Activated T-helper 17 cell treated with anti-CD3 and anti-CD28 coated beads, Interleukin-2, amount 50 U/mL, for 72 hours (primary cell): Measurements from ENCODE around the gene RNF168. TPM values are rescaled to one million over a fixed set of nuclear protein-coding genes. Genes with fewer than 3 reads are reported as not detected.
"Not testable (repeated sequence)": the region's sequence is repeated elsewhere in the genome, so short reads cannot be mapped to it uniquely, and the experiment has no call there.

Experiments
- ATAC-seq: fragments of 150-1000 bp; cut with Tn5 transposase; replicated peaks from 2 replicates; pipeline ENCODE4 v1.10.0; 2021; ENCODE audit warnings: mild to moderate bottlenecking, moderate library complexity
- H3K27ac Mint-ChIP-seq: one replicate; pipeline ENCODE4 v1.8.0; 2022; ENCODE audit warnings: mixed read lengths
- H3K27me3 Mint-ChIP-seq: one replicate; pipeline ENCODE4 v1.8.0; 2022; ENCODE audit warnings: mixed read lengths
- H3K36me3 Mint-ChIP-seq: one replicate; pipeline ENCODE4 v1.8.0; 2022; ENCODE audit warnings: low read depth, mild to moderate bottlenecking, mixed read lengths
- H3K4me1 Mint-ChIP-seq: one replicate; pipeline ENCODE4 v1.8.0; 2022; ENCODE audit warnings: mixed read lengths
- H3K4me3 Mint-ChIP-seq: one replicate; pipeline ENCODE4 v1.8.0; 2022; ENCODE audit warnings: mild to moderate bottlenecking, mixed read lengths
- H3K9me3 Mint-ChIP-seq: one replicate; pipeline ENCODE4 v1.8.0; 2022; ENCODE audit warnings: mixed read lengths
- total RNA-seq, 2 donors: library from RNA; stranded (reverse); gene quantifications; one replicate each; pipeline ENCODE4 v1.2.3, GENCODE V29; 2022

RNF168 gene
- total RNA-seq, 2 donors from 2014 or later = 16.6 to 24.7 TPM

GRCh38 chr3:196463804-196464203, 39.8 kb downstream of the RNF168 start:
- Mint-ChIP-seq H3K27ac (no peak overlapping the region), H3K9me3 (peaks cover 8% of the 10 kb centered on the region), H3K36me3 (peaks cover 22% of the 10 kb centered on the region), H3K4me3 (no peak overlapping the region), H3K4me1 (peaks cover 25% of the 10 kb centered on the region), H3K27me3 (no peaks in the 10 kb centered on the region)
- ATAC-seq = no peak

- no peak for ATAC-seq
- Mint-ChIP-seq H3K4me1 (peaks cover 25% of the 10 kb centered on the region), H3K4me3 (no peak overlapping the region), H3K9me3 (peaks cover 8% of the 10 kb centered on the region), H3K36me3 (peaks cover 18% of the 10 kb centered on the region), H3K27ac (no peak overlapping the region), H3K27me3 (no peaks in the 10 kb centered on the region)
Observed at GRCh38 chr3:196463478-196463756, 40.2 kb downstream of the RNF168 start.

DNA sequence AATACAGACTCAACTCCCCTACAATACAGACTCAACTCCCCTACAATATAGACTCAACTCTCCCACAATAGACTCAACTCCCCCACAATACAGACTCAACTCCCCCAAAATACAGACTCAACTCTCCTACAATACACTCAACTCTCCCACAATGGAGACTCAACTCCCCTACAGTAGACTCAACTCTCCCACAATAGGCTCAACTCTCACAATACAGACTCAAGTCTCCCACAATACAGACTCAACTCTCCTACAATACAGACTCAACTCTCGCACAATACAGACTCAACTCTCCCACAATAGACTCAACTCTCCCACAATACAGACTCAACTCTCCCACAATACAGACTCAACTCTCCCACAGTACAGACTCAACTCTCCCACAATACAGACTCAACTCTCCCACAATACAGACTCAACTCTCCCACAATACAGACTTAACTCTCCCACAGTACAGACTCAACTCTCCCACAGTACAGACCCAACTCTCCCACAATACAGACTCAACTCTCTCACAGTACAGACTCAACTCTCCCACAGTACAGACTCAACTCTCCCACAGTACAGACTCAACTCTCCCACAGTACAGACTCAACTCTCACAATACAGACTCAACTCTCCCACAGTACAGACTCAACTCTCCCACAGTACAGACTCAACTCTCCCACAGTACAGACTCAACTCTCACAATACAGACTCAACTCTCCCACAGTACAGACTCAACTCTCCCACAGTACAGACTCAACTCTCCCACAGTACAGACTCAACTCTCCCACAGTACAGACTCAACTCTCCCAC, 40.7 kb downstream of the RNF168 start:
- H3K27ac Mint-ChIP-seq = peak overlapping the region; percentile 13
- H3K27me3 Mint-ChIP-seq, H3K9me3 Mint-ChIP-seq, H3K4me3 Mint-ChIP-seq: not testable (repeated sequence)
- peaks cover 13% of the 10 kb centered on the region for H3K36me3 Mint-ChIP-seq
- peaks cover 25% of the 10 kb centered on the region for H3K4me1 Mint-ChIP-seq
- peak; percentile 48 for ATAC-seq

- Mint-ChIP-seq H3K4me3 (no peak overlapping the region), H3K36me3 (peaks cover 5% of the 10 kb centered on the region), H3K27me3 (no peaks in the 10 kb centered on the region), H3K27ac (no peak overlapping the region), H3K9me3 (peaks cover 8% of the 10 kb centered on the region), H3K4me1 (peaks cover 21% of the 10 kb centered on the region)
- ATAC-seq = no peak
Observed at GRCh38 chr3:196458063-196458462, 45.5 kb downstream of the RNF168 start.

GRCh38 chr3:196457470-196457869, 46.1 kb downstream of the RNF168 start:
- H3K4me3 Mint-ChIP-seq, H3K27me3 Mint-ChIP-seq, H3K9me3 Mint-ChIP-seq, H3K36me3 Mint-ChIP-seq, H3K27ac Mint-ChIP-seq, ATAC-seq: not testable (repeated sequence)
- H3K4me1 Mint-ChIP-seq = peaks cover 17% of the 10 kb centered on the region

DNA sequence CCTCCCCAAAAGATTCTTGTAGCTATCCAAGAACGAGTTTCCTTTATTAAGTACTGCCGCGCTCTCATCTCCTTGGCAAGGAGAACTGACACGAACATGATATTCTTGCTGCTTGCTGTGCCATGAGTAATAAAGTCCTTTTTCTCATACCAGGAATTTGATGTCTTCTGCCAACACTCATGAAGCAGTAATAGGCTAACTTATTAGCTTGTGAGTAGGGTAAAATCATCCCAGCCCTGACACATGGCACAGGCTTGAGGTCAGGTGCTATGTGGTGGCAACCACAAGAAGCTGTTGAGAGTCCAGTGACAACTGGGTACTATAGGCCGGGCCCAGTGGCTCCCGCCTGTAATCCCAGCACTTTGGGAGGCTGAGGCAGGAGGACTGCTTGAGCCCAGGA, 48.6 kb downstream of the RNF168 start:
- H3K4me3 Mint-ChIP-seq = no peak overlapping the region
- no peaks in the 10 kb centered on the region for H3K27me3 Mint-ChIP-seq
- H3K4me1 Mint-ChIP-seq = no peaks in the 10 kb centered on the region
- no peaks in the 10 kb centered on the region for H3K36me3 Mint-ChIP-seq
- no peaks in the 10 kb centered on the region for H3K9me3 Mint-ChIP-seq
- no peak overlapping the region for H3K27ac Mint-ChIP-seq
- ATAC-seq = peak; percentile 50

DNA sequence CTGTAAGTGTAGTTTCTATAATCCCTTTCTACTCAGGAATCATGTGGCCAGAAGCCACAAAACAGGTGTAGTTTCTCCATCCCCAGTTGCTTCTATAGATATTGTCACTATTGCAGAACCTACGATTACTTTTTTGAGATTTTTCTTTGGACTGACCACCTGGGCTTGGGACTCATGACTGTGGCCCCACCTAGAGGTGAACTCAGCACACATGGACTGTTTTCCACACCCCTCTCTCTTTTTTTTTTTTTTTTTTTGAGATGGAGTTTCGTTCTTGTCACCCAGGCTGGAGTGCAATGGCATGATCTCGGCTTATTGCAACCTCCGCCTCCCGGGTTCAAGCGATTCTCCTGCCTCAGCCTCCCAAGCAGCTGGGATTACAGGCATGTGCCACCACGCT, 58.2 kb downstream of the RNF168 start:
- peaks cover 11% of the 10 kb centered on the region for H3K4me1 Mint-ChIP-seq
- H3K27me3 Mint-ChIP-seq, H3K9me3 Mint-ChIP-seq, H3K36me3 Mint-ChIP-seq, ATAC-seq, H3K4me3 Mint-ChIP-seq, H3K27ac Mint-ChIP-seq: not testable (repeated sequence)

- no peak for ATAC-seq
- Mint-ChIP-seq H3K4me1 (peaks cover 11% of the 10 kb centered on the region), H3K4me3 (no peak overlapping the region), H3K9me3 (no peaks in the 10 kb centered on the region), H3K27me3 (no peaks in the 10 kb centered on the region), H3K27ac (no peak overlapping the region), H3K36me3 (no peaks in the 10 kb centered on the region)
Observed at GRCh38 chr3:196444500-196444894, 59.1 kb downstream of the RNF168 start.

DNA sequence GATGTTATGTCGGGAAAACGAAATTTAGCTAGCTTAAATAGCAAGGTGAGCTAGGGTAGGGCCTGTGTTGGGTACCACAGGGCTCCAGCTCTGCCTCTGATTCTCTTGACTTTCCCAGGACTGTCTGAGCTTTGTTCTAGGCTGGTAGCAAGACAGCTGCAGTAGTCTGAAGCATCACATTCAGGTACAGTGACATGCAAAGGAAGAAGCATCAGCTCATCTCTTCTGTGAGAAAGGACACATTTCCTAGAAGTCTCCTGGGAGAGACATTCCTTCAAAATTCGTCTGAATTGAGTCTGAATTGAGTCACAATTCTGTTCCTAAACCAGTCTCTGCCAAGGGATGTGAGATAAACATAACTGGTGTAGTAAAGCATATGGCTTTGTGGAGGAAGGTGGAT, 62.9 kb downstream of the RNF168 start:
- ATAC-seq = peak; percentile 18
- Mint-ChIP-seq H3K9me3 (no peaks in the 10 kb centered on the region), H3K27me3 (no peaks in the 10 kb centered on the region), H3K27ac (no peak overlapping the region), H3K4me1 (peaks cover 11% of the 10 kb centered on the region), H3K4me3 (no peak overlapping the region), H3K36me3 (no peaks in the 10 kb centered on the region)

DNA sequence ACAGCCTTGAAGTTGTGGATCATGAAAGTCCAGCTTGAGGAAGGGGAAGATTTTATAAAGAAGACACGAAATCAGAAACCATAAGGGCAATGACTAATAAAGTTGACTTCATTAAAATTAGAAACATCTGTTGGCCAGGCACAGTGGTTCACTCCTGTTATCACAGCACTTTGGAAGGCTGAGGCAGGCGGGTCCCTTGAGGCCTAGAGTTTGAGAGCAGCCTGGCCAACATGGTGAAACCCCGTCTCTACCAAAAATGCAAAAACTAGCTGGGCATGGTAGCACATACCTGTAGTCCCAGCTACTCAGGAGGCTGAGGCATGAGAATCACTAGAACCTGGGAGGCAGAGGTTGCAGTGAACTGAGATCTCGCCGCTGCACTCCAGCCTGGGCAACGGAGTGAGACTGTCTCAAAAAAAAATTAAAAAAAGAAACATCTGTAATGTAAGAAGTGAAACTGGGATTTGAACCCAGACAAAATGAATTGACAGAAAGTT, 63.5 kb downstream of the RNF168 start:
- Mint-ChIP-seq H3K4me1 (peaks cover 11% of the 10 kb centered on the region), H3K9me3 (no peaks in the 10 kb centered on the region), H3K27ac (no peak overlapping the region), H3K4me3 (no peak overlapping the region), H3K27me3 (no peaks in the 10 kb centered on the region), H3K36me3 (no peaks in the 10 kb centered on the region)
- no peak for ATAC-seq

- Mint-ChIP-seq H3K4me3 (peak within 1 kb of the TSS; percentile 82), H3K27me3 (no peaks in the 10 kb centered on the region), H3K4me1 (peaks cover 10% of the 10 kb centered on the region), H3K27ac (peak within 1 kb of the TSS; percentile 49), H3K36me3 (peaks cover 33% of the 10 kb centered on the region), H3K9me3 (no peaks in the 10 kb centered on the region)
- peak; percentile 90 for ATAC-seq
Observed at GRCh38 chr3:196432137-196432879, 71.3 kb downstream of the RNF168 start, which contains the start of gene UBXN7. Gene UBXN7 (minus strand): TSS chr3:196432427. CDS start chr3:196432399, 28 bp downstream.

GRCh38 chr3:196431181-196432136, 72.1 kb downstream of the RNF168 start:
- ATAC-seq = peak; percentile 33
- Mint-ChIP-seq H3K36me3 (peaks cover 41% of the 10 kb centered on the region), H3K9me3 (no peaks in the 10 kb centered on the region), H3K4me1 (peaks cover 15% of the 10 kb centered on the region), H3K27me3 (no peaks in the 10 kb centered on the region), H3K4me3 (peak overlapping the region; percentile 82), H3K27ac (peak overlapping the region; percentile 49)

DNA sequence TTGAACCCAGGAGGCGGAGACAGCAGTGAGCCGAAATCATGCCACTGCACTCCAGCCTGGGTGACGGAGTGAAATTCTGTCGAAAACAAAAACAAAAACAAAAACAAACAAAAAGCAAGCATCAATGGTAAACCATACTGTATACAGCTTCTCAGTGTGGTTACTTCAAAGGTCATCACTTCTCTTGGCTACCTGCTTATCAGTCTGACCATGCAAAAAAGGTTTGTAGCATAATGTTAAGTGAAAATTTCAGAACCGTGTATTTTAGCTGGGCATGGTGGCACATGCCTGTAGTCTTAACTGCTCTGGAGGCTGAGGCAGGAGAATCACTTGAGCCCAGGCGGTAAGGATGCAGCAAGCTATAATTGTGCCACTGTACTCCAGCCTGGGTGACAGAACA, 75.5 kb downstream of the RNF168 start:
- Mint-ChIP-seq H3K27ac (no peak overlapping the region), H3K27me3 (no peaks in the 10 kb centered on the region), H3K9me3 (no peaks in the 10 kb centered on the region), H3K4me1 (peaks cover 19% of the 10 kb centered on the region), H3K36me3 (peaks cover 58% of the 10 kb centered on the region), H3K4me3 (no peak overlapping the region)
- ATAC-seq = no peak

GRCh38 chr3:196424421-196424820, 79.1 kb downstream of the RNF168 start:
- not testable (repeated sequence) for H3K4me3 Mint-ChIP-seq, ATAC-seq

More at GRCh38 chr3:196424421-196424820, 79.1 kb downstream of the RNF168 start:
- H3K4me1 Mint-ChIP-seq = peaks cover 28% of the 10 kb centered on the region
- peaks cover 42% of the 10 kb centered on the region for H3K36me3 Mint-ChIP-seq
- H3K27ac Mint-ChIP-seq, H3K9me3 Mint-ChIP-seq, H3K27me3 Mint-ChIP-seq: not testable (repeated sequence)
